Left ventricle myocardium inferior (tissue), 1 donor: ENCODE data around the gene ARL4A. TPM values are rescaled to one million over a fixed set of nuclear protein-coding genes. Genes with fewer than 3 reads are reported as not detected.

Experiments used
- DNase-seq: peaks from one replicate; pipeline ENCODE4 v3.0.0-alpha.2; 2020
- H3K27ac ChIP-seq: fragments of 200-600 bp; replicated peaks from 2 replicates; pipeline ENCODE4 v1.8.0; 2021
- H3K27me3 ChIP-seq: fragments of 200-600 bp; 2 replicates; pipeline ENCODE4 v1.8.0; 2021; ENCODE audit warnings: low read depth
- H3K36me3 ChIP-seq: fragments of 200-600 bp; 2 replicates; pipeline ENCODE4 v1.8.0; 2021
- H3K4me1 ChIP-seq: fragments of 200-600 bp; 2 replicates; pipeline ENCODE4 v1.8.0; 2021
- H3K4me3 ChIP-seq: fragments of 200-600 bp; 2 replicates; pipeline ENCODE4 v1.8.0; 2021; ENCODE audit warnings: mild to moderate bottlenecking, moderate library complexity
- H3K9me3 ChIP-seq: fragments of 200-600 bp; replicated peaks from 2 replicates; pipeline ENCODE4 v1.8.0; 2021
- intact Hi-C: fragments of 100-400 bp; cut with micrococcal nuclease; formaldehyde crosslinking; loops from one replicate; pipeline ENCODE4 v1.11.0; 2022
- total RNA-seq: library from RNA; stranded (reverse); fragmentation: NEBNext Ultra II Directional; extraction: Animal tissue kit (Norgen Biotek cat#: 25700); gene quantifications from one replicate; pipeline ENCODE4 v1.2.1, GENCODE V29; 2021
- TF ChIP-seq, protein P1 (sequence below): fragments of 200-600 bp; IDR thresholded peaks from 2 replicates; pipeline ENCODE4 v1.8.0; 2021; ENCODE audit warnings: antibody characterized with exemption, mild to moderate bottlenecking, borderline replicate concordance
- donor health status: DM: no; HTN: yes; CAD: no; lungs with severe emphysema.

ARL4A gene
- total RNA-seq, 1 donor from 2014 or later: 11.5 TPM

DNA sequence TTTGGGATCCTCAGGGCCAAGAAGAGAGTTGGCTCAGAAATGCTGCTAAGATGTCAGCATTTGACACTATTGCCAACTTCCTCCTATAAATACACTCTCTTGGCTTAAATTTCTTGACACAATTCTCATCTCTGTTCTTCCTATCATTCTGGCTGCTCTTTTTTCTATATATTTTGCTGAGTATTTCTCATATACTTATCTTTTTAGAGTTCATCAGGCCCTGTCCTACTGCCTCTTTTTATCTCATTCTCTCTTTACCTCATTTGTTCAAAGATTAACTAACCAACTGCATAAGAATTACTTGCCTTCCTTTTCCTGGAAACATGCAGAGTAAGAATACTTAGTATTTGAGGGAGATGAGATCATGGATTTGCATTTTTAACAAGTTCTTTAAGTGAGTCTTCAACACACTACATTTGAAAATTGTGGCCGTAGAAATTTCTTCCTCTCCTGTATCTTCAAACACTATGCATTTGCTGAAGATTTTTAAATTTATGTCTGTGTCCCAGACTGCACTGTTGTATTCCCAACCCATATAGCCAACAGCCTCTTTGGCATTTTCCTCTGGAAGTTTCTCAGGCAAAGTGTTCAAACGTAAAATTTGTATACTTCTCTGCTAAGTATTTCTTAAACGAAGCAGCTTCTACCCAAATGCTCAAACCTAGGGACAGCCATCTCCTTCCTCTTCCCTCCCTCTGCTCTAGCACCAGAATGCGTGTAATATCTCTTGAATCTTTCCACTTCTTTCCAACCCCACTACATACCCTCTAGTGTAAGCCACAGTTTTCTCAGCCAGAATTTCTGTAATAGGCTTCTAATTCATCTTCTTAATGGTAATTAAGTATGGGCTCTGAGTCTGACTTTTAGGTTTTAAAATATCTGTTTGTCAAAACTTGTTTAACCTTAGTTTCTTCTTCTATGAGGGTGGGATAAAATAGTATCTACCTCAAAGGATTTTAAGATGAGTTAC is 35.5 kb downstream of the ARL4A start:
- TF ChIP-seq, protein P1, sequence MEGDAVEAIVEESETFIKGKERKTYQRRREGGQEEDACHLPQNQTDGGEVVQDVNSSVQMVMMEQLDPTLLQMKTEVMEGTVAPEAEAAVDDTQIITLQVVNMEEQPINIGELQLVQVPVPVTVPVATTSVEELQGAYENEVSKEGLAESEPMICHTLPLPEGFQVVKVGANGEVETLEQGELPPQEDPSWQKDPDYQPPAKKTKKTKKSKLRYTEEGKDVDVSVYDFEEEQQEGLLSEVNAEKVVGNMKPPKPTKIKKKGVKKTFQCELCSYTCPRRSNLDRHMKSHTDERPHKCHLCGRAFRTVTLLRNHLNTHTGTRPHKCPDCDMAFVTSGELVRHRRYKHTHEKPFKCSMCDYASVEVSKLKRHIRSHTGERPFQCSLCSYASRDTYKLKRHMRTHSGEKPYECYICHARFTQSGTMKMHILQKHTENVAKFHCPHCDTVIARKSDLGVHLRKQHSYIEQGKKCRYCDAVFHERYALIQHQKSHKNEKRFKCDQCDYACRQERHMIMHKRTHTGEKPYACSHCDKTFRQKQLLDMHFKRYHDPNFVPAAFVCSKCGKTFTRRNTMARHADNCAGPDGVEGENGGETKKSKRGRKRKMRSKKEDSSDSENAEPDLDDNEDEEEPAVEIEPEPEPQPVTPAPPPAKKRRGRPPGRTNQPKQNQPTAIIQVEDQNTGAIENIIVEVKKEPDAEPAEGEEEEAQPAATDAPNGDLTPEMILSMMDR: no peak
- intact Hi-C loops: no loop called here
- Histone ChIP-seq H3K4me1 (peaks cover 58% of the 10 kb centered on the region), H3K9me3 (no peaks in the 10 kb centered on the region), H3K36me3 (no peaks in the 10 kb centered on the region), H3K4me3 (no peak overlapping the region), H3K27ac (no peak overlapping the region), H3K27me3 (no peaks in the 10 kb centered on the region)
- no peak for DNase-seq

DNA sequence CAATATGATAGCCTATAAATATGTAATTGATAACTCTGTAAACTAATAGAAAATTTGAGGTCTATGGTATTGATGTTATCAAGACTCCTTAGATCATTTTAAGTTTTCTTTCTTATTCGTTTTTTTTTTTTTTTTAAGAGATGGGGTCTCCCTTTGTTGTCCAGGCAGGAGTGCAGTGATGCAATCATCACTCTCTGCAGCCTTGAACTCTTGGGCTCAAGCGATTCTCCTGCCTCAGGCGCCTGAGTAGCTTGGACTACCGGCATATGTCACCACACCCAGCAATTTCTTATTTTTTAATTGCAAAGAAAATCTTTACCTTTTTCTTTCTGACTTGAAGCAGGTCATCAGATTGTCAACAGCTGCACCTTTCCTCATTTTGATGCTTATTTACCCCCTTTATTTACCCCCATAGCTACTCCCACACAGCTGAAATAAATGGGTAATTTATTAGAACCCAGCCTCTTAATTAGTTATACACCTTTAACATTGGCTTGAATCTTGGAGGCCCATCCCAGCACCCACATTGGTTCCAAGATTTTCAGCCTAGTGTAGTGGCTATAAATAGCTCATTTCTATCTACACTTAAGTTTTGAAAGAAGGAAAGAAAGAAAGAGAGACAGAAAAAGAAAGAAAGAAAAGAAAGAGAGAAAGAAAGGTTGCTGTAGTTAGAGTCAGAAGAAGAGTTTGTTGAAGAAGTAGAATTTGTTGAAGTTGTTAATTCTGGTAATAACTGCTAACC is 38.3 kb downstream of the ARL4A start:
- Histone ChIP-seq H3K4me3 (peak overlapping the region; percentile 47), H3K4me1 (peaks cover 61% of the 10 kb centered on the region), H3K36me3 (no peaks in the 10 kb centered on the region), H3K9me3 (no peaks in the 10 kb centered on the region), H3K27ac (peak overlapping the region; percentile 81), H3K27me3 (no peaks in the 10 kb centered on the region)
- intact Hi-C loops: no loop called here
- DNase-seq: no peak
- TF ChIP-seq, protein P1: no peak

- H3K36me3 ChIP-seq: no peaks in the 10 kb centered on the region
- peak overlapping the region; percentile 47 for H3K4me3 ChIP-seq
- intact Hi-C loops: no loop called here
- no peak for DNase-seq
- peak overlapping the region; percentile 81 for H3K27ac ChIP-seq
- no peaks in the 10 kb centered on the region for H3K9me3 ChIP-seq
- H3K27me3 ChIP-seq: no peaks in the 10 kb centered on the region
- TF ChIP-seq, protein P1: no peak
- peaks cover 72% of the 10 kb centered on the region for H3K4me1 ChIP-seq
Observed at GRCh38 chr7:12726908-12727307, 39.5 kb downstream of the ARL4A start.

GRCh38 chr7:12727455-12728191 is 40.2 kb downstream of the ARL4A start:
- H3K4me3 ChIP-seq: peak overlapping the region; percentile 47
- TF ChIP-seq, protein P1: no peak

DNA sequence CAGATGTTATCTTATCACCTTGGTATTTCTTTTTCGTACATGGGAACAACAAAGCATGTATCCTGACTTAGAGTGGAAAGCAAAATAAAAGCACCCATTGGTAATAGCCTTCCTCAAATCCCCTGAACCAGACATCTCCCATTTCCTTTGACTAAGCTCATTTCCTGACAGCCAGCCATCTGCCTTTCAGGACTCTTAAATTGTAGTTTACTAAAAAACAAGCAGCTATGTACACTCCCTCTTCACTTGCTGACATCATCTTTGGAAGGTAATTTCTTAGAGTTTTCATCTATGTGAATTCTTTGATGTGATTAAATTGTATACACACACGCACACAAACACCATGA is 40.7 kb downstream of the ARL4A start:
- no peaks in the 10 kb centered on the region for H3K27me3 ChIP-seq
- intact Hi-C loops: no loop called here
- DNase-seq: no peak
- no peaks in the 10 kb centered on the region for H3K9me3 ChIP-seq
- TF ChIP-seq, protein P1: no peak
- H3K36me3 ChIP-seq: no peaks in the 10 kb centered on the region
- peak overlapping the region; percentile 81 for H3K27ac ChIP-seq
- peaks cover 66% of the 10 kb centered on the region for H3K4me1 ChIP-seq
- peak overlapping the region; percentile 47 for H3K4me3 ChIP-seq

More at GRCh38 chr7:12727455-12728191, 40.2 kb downstream of the ARL4A start:
- no peaks in the 10 kb centered on the region for H3K36me3 ChIP-seq
- peaks cover 71% of the 10 kb centered on the region for H3K4me1 ChIP-seq
- H3K27ac ChIP-seq: peak overlapping the region; percentile 81
- no peaks in the 10 kb centered on the region for H3K9me3 ChIP-seq
- no peak for DNase-seq
- intact Hi-C loops: no loop called here
- no peaks in the 10 kb centered on the region for H3K27me3 ChIP-seq
